H1 (cell line): ENCODE data around the gene RBFOX1. TPM values are rescaled to one million over a fixed set of nuclear protein-coding genes. Genes with fewer than 3 reads are reported as not detected.

Source experiments
- CTCF ChIA-PET: fragments of 300-600 bp; sonication (Branson Sonifier 250); formaldehyde crosslinking; loops from one replicate; lab custom pipeline; 2021; ENCODE audit not compliant: partially characterized antibody; lab: Charles Lee
- POLR2A ChIA-PET: fragments of 300-600 bp; sonication (Branson Sonifier 250); formaldehyde crosslinking; loops from one replicate; lab custom pipeline; 2021; ENCODE audit warnings: inconsistent platforms; ENCODE audit not compliant: partially characterized antibody; lab: Charles Lee
- DNase-seq, 2 experiments: peaks; one replicate each; pipeline versions ENCODE4 v3.0.0 to v3.0.0-alpha.2; 2010 to 2022; ENCODE audit warnings: low spot score in 2 of 2, low read depth in 1 of 2, mixed read lengths in 1 of 2
- FAIRE-seq: peaks from 2 replicates; lab custom pipeline; 2011; peaks lifted over from hg19 to GRCh38; lab: Jason Lieb, UNC
- H2AFZ ChIP-seq: 2 replicates; pipeline ENCODE4 v1.8.1; 2012; ENCODE audit warnings: low read length, inconsistent platforms
- H2AK5ac ChIP-seq: 2 replicates; pipeline ENCODE4 v1.6.1; 2013; ENCODE audit warnings: low read depth, low read length
- H2BK120ac ChIP-seq: replicated peaks from 2 replicates; pipeline ENCODE3; 2013; ENCODE audit warnings: low read depth, low read length, inconsistent platforms
- H2BK12ac ChIP-seq: 2 replicates; pipeline ENCODE4 v1.6.1; 2013; ENCODE audit warnings: low read depth, low read length
- H2BK15ac ChIP-seq: 2 replicates; pipeline ENCODE4 v1.6.1; 2013; ENCODE audit warnings: low read length
- H2BK20ac ChIP-seq: 2 replicates; pipeline ENCODE4 v1.6.1; 2013; ENCODE audit warnings: low read length
- H2BK5ac ChIP-seq: 2 replicates; pipeline ENCODE4 v1.6.1; 2013; ENCODE audit warnings: low read depth, low read length
- H3K14ac ChIP-seq: 2 replicates; pipeline ENCODE4 v1.6.1; 2013; ENCODE audit warnings: inconsistent platforms; ENCODE audit not compliant: insufficient read length
- H3K18ac ChIP-seq: 2 replicates; pipeline ENCODE4 v1.6.1; 2013; ENCODE audit warnings: low read length; ENCODE audit errors: extremely low read depth
- H3K23ac ChIP-seq: 2 replicates; pipeline ENCODE4 v1.6.1; 2013; ENCODE audit warnings: inconsistent platforms; ENCODE audit not compliant: insufficient read length
- H3K23me2 ChIP-seq: 2 replicates; pipeline ENCODE4 v1.6.1; 2013; ENCODE audit warnings: low read depth, low read length
- H3K27ac ChIP-seq: 2 replicates; pipeline ENCODE4 v1.6.1; 2011; ENCODE audit warnings: low read depth, low read length, inconsistent platforms
- H3K27me3 ChIP-seq, 4 experiments: replicated peaks in 1 of 4; 1 replicate in 1 of 4; 2 replicates in 3 of 4; pipeline versions ENCODE4 v1.6.1 to v1.8.1; 2011 to 2013; ENCODE audit warnings: low read length in 3 of 4, mild to moderate bottlenecking in 3 of 4, inconsistent platforms in 2 of 4, mixed read lengths in 2 of 4, moderate library complexity in 1 of 4; ENCODE audit not compliant: control insufficient read depth in 3 of 4, insufficient read depth in 3 of 4; ENCODE audit errors: extremely low read depth in 1 of 4
- H3K36me3 ChIP-seq, 4 experiments: 2 replicates each; pipeline versions ENCODE4 v1.6.1 to v1.8.1; 2011 to 2013; ENCODE audit warnings: mild to moderate bottlenecking in 4 of 4, low read length in 3 of 4, moderate library complexity in 2 of 4, control low read depth in 1 of 4, inconsistent platforms in 1 of 4; ENCODE audit not compliant: insufficient read depth in 4 of 4, control insufficient read depth in 2 of 4
- H3K4ac ChIP-seq: replicated peaks from 2 replicates; pipeline ENCODE3; 2013; ENCODE audit warnings: low read length, low read depth, mixed read lengths, inconsistent platforms; ENCODE audit not compliant: insufficient read length
- H3K4me1 ChIP-seq, 4 experiments: replicated peaks in 1 of 4; 1 replicate in 1 of 4; 2 replicates in 3 of 4; pipeline versions ENCODE4 v1.6.1 to v1.8.1; 2011 to 2013; ENCODE audit warnings: low read length in 3 of 4, inconsistent platforms in 2 of 4, mixed read lengths in 1 of 4; ENCODE audit not compliant: insufficient read depth in 4 of 4, control insufficient read depth in 3 of 4
- H3K4me2 ChIP-seq, 2 experiments: 2 replicates each; pipeline versions ENCODE4 v1.6.1 to v1.8.1; 2011 to 2013; ENCODE audit warnings: low read depth in 2 of 2, low read length in 2 of 2, control low read depth in 1 of 2, inconsistent platforms in 1 of 2, mild to moderate bottlenecking in 1 of 2; ENCODE audit not compliant: insufficient read depth in 1 of 2
- H3K4me3 ChIP-seq, 4 experiments: fragments of 200-600, 300-600 bp in 1 of 4; sonication (generic), shearing (Covaris generic), sonication (Bioruptor Twin) in 1 of 4; 2 replicates each; pipeline versions ENCODE4 v1.5.1 to v1.8.1; 2011 to 2016; ENCODE audit warnings: low read length in 4 of 4, low read depth in 3 of 4, control low read depth in 2 of 4, inconsistent platforms in 2 of 4, mild to moderate bottlenecking in 2 of 4, mixed read lengths in 1 of 4, moderate library complexity in 1 of 4; ENCODE audit not compliant: insufficient read depth in 2 of 4; ENCODE audit errors: extremely low read depth in 1 of 4
- H3K56ac ChIP-seq: replicated peaks from 2 replicates; pipeline ENCODE3; 2013; ENCODE audit warnings: low read depth, mild to moderate bottlenecking, mixed read lengths, low read length, inconsistent platforms; ENCODE audit not compliant: insufficient read length
- H3K79me1 ChIP-seq: 2 replicates; pipeline ENCODE4 v1.6.1; 2013; ENCODE audit warnings: low read depth, low read length, control low read depth
- H3K79me2 ChIP-seq, 2 experiments: 2 replicates each; pipeline versions ENCODE4 v1.6.1 to v1.8.1; 2012 to 2013; ENCODE audit warnings: low read length in 2 of 2, mild to moderate bottlenecking in 2 of 2, inconsistent platforms in 1 of 2; ENCODE audit not compliant: insufficient read depth in 2 of 2, control insufficient read depth in 1 of 2
- H3K9ac ChIP-seq, 4 experiments: replicated peaks in 1 of 4; 1 replicate in 1 of 4; 2 replicates in 3 of 4; pipeline versions ENCODE4 v1.6.1 to v1.8.1; 2011 to 2013; ENCODE audit warnings: low read depth in 3 of 4, low read length in 3 of 4, control low read depth in 2 of 4, mild to moderate bottlenecking in 2 of 4, moderate library complexity in 2 of 4, inconsistent platforms in 1 of 4; ENCODE audit errors: extremely low read depth in 1 of 4
- H3K9me3 ChIP-seq, 2 experiments: 2 replicates each; pipeline versions ENCODE4 v1.6.1 to v1.8.1; 2012 to 2013; ENCODE audit warnings: mild to moderate bottlenecking in 2 of 2, moderate library complexity in 2 of 2, control low read depth in 1 of 2, inconsistent platforms in 1 of 2, low read depth in 1 of 2, low read length in 1 of 2, mixed read lengths in 1 of 2; ENCODE audit not compliant: insufficient read depth in 2 of 2
- H4K20me1 ChIP-seq, 2 experiments: replicated peaks in 1 of 2; 2 replicates each; pipeline versions ENCODE3 to v1.8.1; 2011 to 2013; ENCODE audit warnings: inconsistent platforms in 2 of 2, low read length in 2 of 2, mild to moderate bottlenecking in 1 of 2; ENCODE audit not compliant: insufficient read depth in 2 of 2, control insufficient read depth in 1 of 2
- H4K5ac ChIP-seq: 2 replicates; pipeline ENCODE4 v1.6.1; 2013; ENCODE audit warnings: low read length, low read depth, mixed read lengths, inconsistent platforms; ENCODE audit not compliant: insufficient read length
- H4K8ac ChIP-seq: 2 replicates; pipeline ENCODE4 v1.8.0; 2013; ENCODE audit warnings: mild to moderate bottlenecking, moderate library complexity, low read length, inconsistent platforms; ENCODE audit not compliant: insufficient read depth; ENCODE audit errors: extremely low read depth
- H4K91ac ChIP-seq: replicated peaks from 2 replicates; pipeline ENCODE3; 2013; ENCODE audit warnings: low read length, mixed read lengths, inconsistent platforms; ENCODE audit not compliant: insufficient read length
- ASH2L ChIP-seq: fragments of 200-600, 300-600 bp; sonication (generic); IDR thresholded peaks from one replicate; pipeline ENCODE4 v1.7.1; 2017; ENCODE audit warnings: low read length
- BACH1 ChIP-seq: IDR thresholded peaks from 2 replicates; pipeline ENCODE4 v1.6.1; 2012; ENCODE audit warnings: low read length, improper control_type of control experiment
- CEBPB ChIP-seq: IDR thresholded peaks from 2 replicates; pipeline ENCODE4 v1.6.1; 2012; ENCODE audit warnings: low read depth, low read length
- CHD1 ChIP-seq: IDR thresholded peaks from 2 replicates; pipeline ENCODE4 v1.6.1; 2012; ENCODE audit warnings: low read depth, low read length, improper control_type of control experiment
- EGR1 ChIP-seq: IDR thresholded peaks from 2 replicates; pipeline ENCODE4 v1.6.1; 2011; ENCODE audit warnings: low read depth, low read length, borderline replicate concordance
- HDAC6 ChIP-seq: IDR thresholded peaks from one replicate; pipeline ENCODE4 v1.7.1; 2012; ENCODE audit warnings: low read depth, mild to moderate bottlenecking, inconsistent platforms, low read length, moderate library complexity
- JUN ChIP-seq: IDR thresholded peaks from 2 replicates; pipeline ENCODE4 v1.6.1; 2011; ENCODE audit warnings: low read depth, mild to moderate bottlenecking, improper control_type of control experiment, low read length
- PHF8 ChIP-seq: fragments of 200-600 bp; sonication (generic); conservative IDR thresholded peaks from 2 replicates; pipeline ENCODE4 v1.7.1; 2012; ENCODE audit warnings: low read depth, mild to moderate bottlenecking, inconsistent platforms, low read length, moderate library complexity
- POLR2AphosphoS5 ChIP-seq: IDR thresholded peaks from 2 replicates; pipeline ENCODE4 v1.6.1; 2011; ENCODE audit warnings: low read depth, low read length
- RBBP5 ChIP-seq: IDR thresholded peaks from 2 replicates; pipeline ENCODE4 v1.7.1; 2012; ENCODE audit warnings: low read depth, mild to moderate bottlenecking, inconsistent platforms, low read length, moderate library complexity, borderline replicate concordance
- RFX5 ChIP-seq: IDR thresholded peaks from 2 replicates; pipeline ENCODE4 v1.6.1; 2011; ENCODE audit warnings: low read depth, low read length, improper control_type of control experiment, borderline replicate concordance
- RNF2 ChIP-seq: fragments of 200-900, 300-1000 bp; sonication (generic); IDR thresholded peaks from 2 replicates; pipeline ENCODE4 v1.7.1; 2016; ENCODE audit warnings: borderline replicate concordance, low read depth, mild to moderate bottlenecking, antibody characterized with exemption, low read length; ENCODE audit not compliant: poor library complexity, severe bottlenecking; ENCODE audit errors: missing control alignments
- SP1 ChIP-seq: IDR thresholded peaks from 2 replicates; pipeline ENCODE4 v1.6.1; 2011; ENCODE audit warnings: low read depth, low read length
- TCF12 ChIP-seq: IDR thresholded peaks from 2 replicates; pipeline ENCODE4 v1.6.1; 2011; ENCODE audit warnings: low read depth, mild to moderate bottlenecking, low read length
- YY1 ChIP-seq: IDR thresholded peaks from 2 replicates; pipeline ENCODE4 v1.6.1; 2011; ENCODE audit warnings: low read depth, mild to moderate bottlenecking, low read length
- WGBS, 2 experiments: shearing (Covaris generic) in 1 of 2; methylation state at CpG; one replicate each; pipeline versions ENCODE4 v1.1.6 to v1.1.7; 2013 to 2015; ENCODE audit warnings: low lambda C conversion rate in 2 of 2, mixed read lengths in 2 of 2, inconsistent platforms in 1 of 2, low coverage in 1 of 2, missing lambda C conversion rate in 1 of 2; ENCODE audit not compliant: insufficient replicate concordance in 2 of 2, insufficient coverage in 1 of 2, insufficient read length in 1 of 2; ENCODE audit errors: extremely low coverage in 1 of 2, missing lambda C conversion rate in 1 of 2; 5-methylcytosine and 5-hydroxymethylcytosine counted together
- polyA plus RNA-seq, 7 experiments: library from polyadenylated mRNA; depleted of rRNA in 3 of 7; stranded (reverse) in 5 of 7; unstranded in 2 of 7; fragments of >200 nt in 5 of 7; fragments of 200-250 nt in 2 of 7; gene quantifications; 1 replicate in 5 of 7; 2 replicates in 1 of 7; 4 replicates in 1 of 7; pipeline versions ENCODE4 v1.2.1 to v1.2.3, GENCODE V29; 2011 to 2013; ENCODE audit warnings: missing spikeins in 2 of 7, mixed read lengths in 2 of 7
- total RNA-seq: library from RNA; stranded (reverse); fragmentation: NEBNext Ultra II Directional; extraction: Animal tissue kit (Norgen Biotek cat#: 25700); gene quantifications from 2 replicates; pipeline ENCODE4 v1.2.1, GENCODE V29; 2021
- TF ChIP-seq, protein P1 (sequence below): IDR thresholded peaks from 2 replicates; pipeline ENCODE4 v1.6.1; 2011; ENCODE audit warnings: low read depth, mild to moderate bottlenecking, low read length; ENCODE audit not compliant: insufficient read depth

The RBFOX1 gene
- total and polyA plus RNA-seq, 2 of the 8 experiments (the other 6 are each of a cell fraction or from before 2014, with no cell fraction given), result 1.7 to 2.8 TPM

DNA sequence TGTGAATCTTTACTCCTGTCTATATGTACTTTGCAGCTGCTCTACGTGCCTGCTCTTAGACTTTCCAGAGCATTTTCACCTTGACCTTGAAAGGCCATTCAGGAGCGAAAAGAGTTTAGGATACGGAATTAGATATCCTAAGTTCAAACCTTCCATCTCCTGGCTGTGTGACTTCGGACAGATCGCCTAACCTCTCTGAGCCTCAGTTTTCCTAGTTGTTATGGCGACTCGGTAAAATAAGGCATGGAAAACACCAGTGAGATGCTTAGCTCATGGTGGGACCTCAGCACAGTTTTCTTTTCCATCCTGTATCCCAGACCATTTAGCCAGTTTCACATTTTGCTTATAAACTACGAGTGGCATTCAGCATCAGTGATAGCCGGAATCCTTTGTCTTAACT, 233.7 kb downstream of the RBFOX1 start:
- Histone ChIP-seq H3K4me1 (peaks cover 0 to 2% (median 0%) of the 10 kb centered on the region in 4 experiments; a peak in 1 of 7 replicates), H3K27ac (no peak overlapping the region), H2BK15ac (no peak overlapping the region), H2BK120ac (no peak overlapping the region), H3K56ac (no peak overlapping the region), H4K5ac (no peak overlapping the region), H3K23me2 (no peaks in the 10 kb centered on the region), H3K18ac (no peak overlapping the region), H2BK12ac (no peak overlapping the region), H2BK5ac (no peak overlapping the region), H3K4me2 (no peak overlapping the region), H3K36me3 (no peaks in the 10 kb centered on the region), H3K14ac (no peak overlapping the region), H4K91ac (no peak overlapping the region), H2AFZ (no peak overlapping the region), H3K4ac (no peak overlapping the region), H2BK20ac (no peak overlapping the region), H3K9ac (no peak overlapping the region), H3K4me3 (no peak overlapping the region), H3K79me2 (no peaks in the 10 kb centered on the region), H3K23ac (no peak overlapping the region), H2AK5ac (no peak overlapping the region), H4K20me1 (no peaks in the 10 kb centered on the region), H3K9me3 (no peaks in the 10 kb centered on the region), H3K27me3 (no peaks in the 10 kb centered on the region), H3K79me1 (no peaks in the 10 kb centered on the region), H4K8ac (no peak overlapping the region)
- CTCF ChIA-PET, result no interaction called here
- no peak for DNase-seq
- FAIRE-seq, result no peak
- POLR2A ChIA-PET, result no interaction called here
- 85% methylated on average over 9 of the region's 9 CpGs; no CpG with 5 or more reads in 1 of the 2 experiments for WGBS, 2 experiments
- TF ChIP-seq RBBP5 (no peak), CHD1 (no peak), RNF2 (no peak), RFX5 (no peak), PHF8 (no peak), ASH2L (no peak), HDAC6 (no peak), YY1 (no peak), POLR2AphosphoS5 (no peak), JUN (no peak), BACH1 (no peak), CEBPB (no peak), SP1 (no peak), TCF12 (no peak), EGR1 (no peak)
- TF ChIP-seq, protein P1, sequence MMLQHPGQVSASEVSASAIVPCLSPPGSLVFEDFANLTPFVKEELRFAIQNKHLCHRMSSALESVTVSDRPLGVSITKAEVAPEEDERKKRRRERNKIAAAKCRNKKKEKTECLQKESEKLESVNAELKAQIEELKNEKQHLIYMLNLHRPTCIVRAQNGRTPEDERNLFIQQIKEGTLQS, result no peak
